Kidney (tissue), 14 donors: Measurements from ENCODE around the gene YWHAH. TPM values are rescaled to one million over a fixed set of nuclear protein-coding genes. Genes with fewer than 3 reads are reported as not detected.

Experiments
- DNase-seq, 5 donors: peaks; one replicate each; pipeline ENCODE4 v3.0.0-alpha.2; 2013 to 2020
- FAIRE-seq: peaks from 2 replicates; lab custom pipeline; 2012; peaks lifted over from hg19 to GRCh38; lab: Jason Lieb, UNC
- H3K27ac ChIP-seq, 2 donors: one replicate each; pipeline ENCODE4 v1.7.0; 2013; ENCODE audit warnings: low read depth in 2 of 2, low read length in 2 of 2, inconsistent platforms in 1 of 2
- H3K27me3 ChIP-seq: one replicate; pipeline ENCODE4 v1.7.1; 2013; ENCODE audit warnings: low read length, inconsistent platforms; ENCODE audit not compliant: control insufficient read depth, insufficient read depth
- H3K36me3 ChIP-seq, 3 donors: one replicate each; pipeline versions ENCODE4 v1.7.0 to v1.7.1; 2013; ENCODE audit warnings: low read length in 3 of 3, control low read depth in 1 of 3, inconsistent platforms in 1 of 3; ENCODE audit not compliant: insufficient read depth in 3 of 3, control insufficient read depth in 2 of 3
- H3K4me1 ChIP-seq, 3 donors: one replicate each; pipeline versions ENCODE4 v1.7.0 to v1.7.1; 2013; ENCODE audit warnings: low read length in 3 of 3, inconsistent platforms in 1 of 3, low read depth in 1 of 3; ENCODE audit not compliant: control insufficient read depth in 2 of 3, insufficient read depth in 2 of 3
- H3K4me3 ChIP-seq, 3 donors: one replicate each; pipeline versions ENCODE4 v1.7.0 to v1.8.1; 2013; ENCODE audit warnings: low read length in 3 of 3, control low read depth in 1 of 3, inconsistent platforms in 1 of 3
- H3K9ac ChIP-seq, 3 donors: one replicate each; pipeline versions ENCODE4 v1.7.0 to v1.7.1; 2013; ENCODE audit warnings: low read length in 3 of 3, control low read depth in 1 of 3, inconsistent platforms in 1 of 3
- H3K9me3 ChIP-seq, 3 donors: one replicate each; pipeline versions ENCODE4 v1.7.0 to v1.7.1; 2013; ENCODE audit warnings: low read length in 3 of 3, control low read depth in 1 of 3, inconsistent platforms in 1 of 3; ENCODE audit not compliant: control insufficient read depth in 2 of 3, insufficient read depth in 1 of 3
- CTCF ChIP-seq: IDR thresholded peaks from 3 replicates; pipeline ENCODE4 v1.5.1; 2012; ENCODE audit warnings: mild to moderate bottlenecking, moderate library complexity, borderline replicate concordance; ENCODE audit not compliant: insufficient read depth; ENCODE audit errors: extremely low read depth
- intact Hi-C: fragments of 100-400 bp; cut with DNase I; formaldehyde crosslinking; loops from one replicate; pipeline ENCODE4 v1.11.1; 2022
- polyA plus RNA-seq: library from polyadenylated mRNA; stranded (reverse); fragments of 350-450 nt; fragmentation: Illumina TruSeq; extraction: RNeasy Lipid Tissue Mini Kit (QIAGEN cat#74804); gene quantifications from one replicate; pipeline ENCODE4 v1.2.3, GENCODE V29; 2014; ENCODE audit warnings: low read depth, low replicate concordance; ENCODE audit not compliant: insufficient read depth
- total RNA-seq: library from RNA; stranded (reverse); fragmentation: NEBNext Ultra II Directional; extraction: Animal tissue kit (Norgen Biotek cat#: 25700); gene quantifications from one replicate; pipeline ENCODE4 v1.2.1, GENCODE V29; 2021
- donor health status: control.
- donor health status: control.
- donor health status: control.
- donor health status: control.
- donor health status: control.
- donor health status: DM: yes; HTN: yes; CAD: no.
- donor health status: Normal renal cell carcinoma (clear cell type).

The YWHAH gene
- total and polyA plus RNA-seq, 2 donors from 2014 or later = 82.0 to 274 TPM

- DNase-seq = no peak
These were observed 6.0 kb upstream of the YWHAH start for GRCh38 chr22:31938296-31938695.

GRCh38 chr22:31940506-31940905 lies 3.8 kb upstream of the YWHAH start:
- no peak for TF ChIP-seq CTCF
- H3K9ac ChIP-seq = no peak overlapping the region
- intact Hi-C loops = no loop called here
- FAIRE-seq (no peak), DNase-seq (peak in 1 of 5 donors; percentile 28)
- H3K4me3 ChIP-seq = no peak overlapping the region
- H3K4me1 ChIP-seq = peaks cover 0 to 4% (median 0%) of the 10 kb centered on the region in 3 donors
- no peaks in the 10 kb centered on the region for H3K9me3 ChIP-seq
- no peaks in the 10 kb centered on the region for H3K36me3 ChIP-seq
- H3K27me3 ChIP-seq = no peaks in the 10 kb centered on the region
- no peak overlapping the region for H3K27ac ChIP-seq

More at GRCh38 chr22:31938296-31938695, 6.0 kb upstream of the YWHAH start:
- no peak for TF ChIP-seq CTCF
- Histone ChIP-seq H3K4me3 (no peak overlapping the region), H3K9ac (no peak overlapping the region), H3K36me3 (no peaks in the 10 kb centered on the region), H3K9me3 (no peaks in the 10 kb centered on the region), H3K4me1 (no peaks in the 10 kb centered on the region), H3K27ac (no peak overlapping the region), H3K27me3 (no peaks in the 10 kb centered on the region)
- no peak for FAIRE-seq
- intact Hi-C loops = no loop called here

- no peak overlapping the region for H3K9ac ChIP-seq
- peaks cover 3 to 9% (median 5%) of the 10 kb centered on the region in 3 donors for H3K4me1 ChIP-seq
- H3K9me3 ChIP-seq = no peaks in the 10 kb centered on the region
- no peak for FAIRE-seq
- DNase-seq = peak in 1 of 5 donors; percentile 59
- H3K27me3 ChIP-seq = no peaks in the 10 kb centered on the region
- TF ChIP-seq CTCF = no peak
- H3K4me3 ChIP-seq = no peak overlapping the region
- H3K36me3 ChIP-seq = no peaks in the 10 kb centered on the region
- no peak overlapping the region for H3K27ac ChIP-seq
- intact Hi-C loops = no loop called here
These were observed 2.2 kb upstream of the YWHAH start for GRCh38 chr22:31942091-31942490.
